Mononuclear cell (primary cell): ENCODE data around the gene MRTFA. TPM values are rescaled to one million over a fixed set of nuclear protein-coding genes. Genes with fewer than 3 reads are reported as not detected.
"Not testable (repeated sequence)": the region's sequence is repeated elsewhere in the genome, so short reads cannot be mapped to it uniquely, and the experiment has no call there.

Source experiments
- H3K27me3 ChIP-seq: 2 replicates; pipeline ENCODE4 v1.6.0; 2011; ENCODE audit warnings: low read length, control low read depth; ENCODE audit not compliant: insufficient read depth
- H3K4me1 ChIP-seq: 2 replicates; pipeline ENCODE4 v1.5.1; 2011; ENCODE audit warnings: mild to moderate bottlenecking, low read length, control low read depth; ENCODE audit not compliant: insufficient read depth
- H3K4me3 ChIP-seq: 2 replicates; pipeline ENCODE4 v1.5.1; 2011; ENCODE audit warnings: mild to moderate bottlenecking, low read length, moderate library complexity
- H3K9me3 ChIP-seq: 2 replicates; pipeline ENCODE4 v1.5.1; 2011; ENCODE audit warnings: low read depth, mild to moderate bottlenecking, control low read depth, low read length
- total RNA-seq: library from RNA; depleted of rRNA; stranded (reverse); fragments of >200 nt; gene quantifications from one replicate; pipeline ENCODE4 v1.2.3, GENCODE V29; 2012

The MRTFA gene
- total RNA-seq, 1 donor: 40.6 TPM

GRCh38 chr22:40602231-40602630 is 34.3 kb downstream of the MRTFA start:
- no peaks in the 10 kb centered on the region for H3K4me1 ChIP-seq
- no peaks in the 10 kb centered on the region for H3K9me3 ChIP-seq
- no peak overlapping the region for H3K4me3 ChIP-seq
- no peaks in the 10 kb centered on the region for H3K27me3 ChIP-seq

GRCh38 chr22:40599731-40600130 is 36.8 kb downstream of the MRTFA start:
- Histone ChIP-seq H3K4me3 (no peak overlapping the region), H3K4me1 (peaks cover 6% of the 10 kb centered on the region)

GRCh38 chr22:40598712-40599111 is 37.8 kb downstream of the MRTFA start:
- H3K4me1 ChIP-seq, H3K27me3 ChIP-seq, H3K9me3 ChIP-seq, H3K4me3 ChIP-seq: not testable (repeated sequence)

More at GRCh38 chr22:40599731-40600130, 36.8 kb downstream of the MRTFA start:
- Histone ChIP-seq H3K27me3 (no peaks in the 10 kb centered on the region), H3K9me3 (no peaks in the 10 kb centered on the region)

- peaks cover 7% of the 10 kb centered on the region for H3K4me1 ChIP-seq
- no peaks in the 10 kb centered on the region for H3K9me3 ChIP-seq
- no peak overlapping the region for H3K4me3 ChIP-seq
- H3K27me3 ChIP-seq: no peaks in the 10 kb centered on the region
Observed at GRCh38 chr22:40597526-40598430, 38.7 kb downstream of the MRTFA start.

GRCh38 chr22:40595497-40596234 is 40.9 kb downstream of the MRTFA start:
- Histone ChIP-seq H3K9me3 (no peaks in the 10 kb centered on the region), H3K4me3 (no peak overlapping the region), H3K4me1 (peaks cover 18% of the 10 kb centered on the region), H3K27me3 (no peaks in the 10 kb centered on the region)

- Histone ChIP-seq H3K4me3 (no peak overlapping the region), H3K4me1 (peaks cover 18% of the 10 kb centered on the region), H3K9me3 (no peaks in the 10 kb centered on the region), H3K27me3 (no peaks in the 10 kb centered on the region)
Observed at GRCh38 chr22:40594924-40595323, 41.6 kb downstream of the MRTFA start.

GRCh38 chr22:40594346-40594745 is 42.2 kb downstream of the MRTFA start:
- Histone ChIP-seq H3K27me3 (no peaks in the 10 kb centered on the region), H3K9me3 (no peaks in the 10 kb centered on the region), H3K4me3 (no peak overlapping the region), H3K4me1 (peaks cover 18% of the 10 kb centered on the region)

- H3K4me3 ChIP-seq: no peak overlapping the region
- H3K27me3 ChIP-seq: no peaks in the 10 kb centered on the region
- no peaks in the 10 kb centered on the region for H3K9me3 ChIP-seq
- peaks cover 18% of the 10 kb centered on the region for H3K4me1 ChIP-seq
Observed at GRCh38 chr22:40593460-40594273, 42.9 kb downstream of the MRTFA start.

GRCh38 chr22:40592352-40593113 is 44.0 kb downstream of the MRTFA start:
- H3K4me3 ChIP-seq: no peak overlapping the region
- no peaks in the 10 kb centered on the region for H3K9me3 ChIP-seq
- no peaks in the 10 kb centered on the region for H3K27me3 ChIP-seq
- H3K4me1 ChIP-seq: peaks cover 18% of the 10 kb centered on the region

- H3K9me3 ChIP-seq: no peaks in the 10 kb centered on the region
- H3K4me3 ChIP-seq: no peak overlapping the region
- peaks cover 13% of the 10 kb centered on the region for H3K4me1 ChIP-seq
- H3K27me3 ChIP-seq: no peaks in the 10 kb centered on the region
Observed at GRCh38 chr22:40588726-40589125, 47.8 kb downstream of the MRTFA start.

GRCh38 chr22:40586781-40587180 is 49.7 kb downstream of the MRTFA start:
- H3K4me1 ChIP-seq: peaks cover under 1% of the 10 kb centered on the region
- no peak overlapping the region for H3K4me3 ChIP-seq
- H3K9me3 ChIP-seq: no peaks in the 10 kb centered on the region
- no peaks in the 10 kb centered on the region for H3K27me3 ChIP-seq

- Histone ChIP-seq H3K27me3 (no peaks in the 10 kb centered on the region), H3K9me3 (no peaks in the 10 kb centered on the region), H3K4me1 (no peaks in the 10 kb centered on the region), H3K4me3 (no peak overlapping the region)
Observed at GRCh38 chr22:40585310-40585751, 51.2 kb downstream of the MRTFA start.

GRCh38 chr22:40584766-40585165 is 51.8 kb downstream of the MRTFA start:
- not testable (repeated sequence) for H3K4me3 ChIP-seq, H3K27me3 ChIP-seq, H3K4me1 ChIP-seq, H3K9me3 ChIP-seq

GRCh38 chr22:40583053-40583741 is 53.3 kb downstream of the MRTFA start:
- no peak overlapping the region for H3K4me3 ChIP-seq
- no peaks in the 10 kb centered on the region for H3K9me3 ChIP-seq
- H3K4me1 ChIP-seq: peaks cover 4% of the 10 kb centered on the region
- no peaks in the 10 kb centered on the region for H3K27me3 ChIP-seq
